ENCODE measurements around the gene TRERF1. TPM values are rescaled to one million over a fixed set of nuclear protein-coding genes. Genes with fewer than 3 reads are reported as not detected.

Gene TRERF1
- total and polyA plus RNA-seq, 2 of the 8 experiments (the other 6 are each of a cell fraction or from before 2014, with no cell fraction given): 10.8 to 21.5 TPM

- no peak overlapping the region for H3K14ac ChIP-seq (ENCODE audit: insufficient read length)
- H2BK20ac ChIP-seq (ENCODE audit: low read length): no peak overlapping the region
- H2BK12ac ChIP-seq (ENCODE audit: low read depth, low read length): no peak overlapping the region
- no peak overlapping the region for H3K56ac ChIP-seq (replicated peaks; ENCODE audit: insufficient read length, low read depth, low read length)
- no peak overlapping the region for H3K23ac ChIP-seq (ENCODE audit: insufficient read length)
- H3K79me1 ChIP-seq (ENCODE audit: low read depth, low read length): no peaks in the 10 kb centered on the region
- no peaks in the 10 kb centered on the region for H4K20me1 ChIP-seq (replicated peaks in 1 of 2; ENCODE audit: control insufficient read depth in 1 of 2, insufficient read depth in 2 of 2, low read length in 2 of 2)
- H3K4me1 ChIP-seq (replicated peaks in 1 of 4; ENCODE audit: control insufficient read depth in 3 of 4, insufficient read depth in 4 of 4, low read length in 3 of 4): no peaks in the 10 kb centered on the region
- H3K23me2 ChIP-seq (ENCODE audit: low read depth, low read length): no peaks in the 10 kb centered on the region
- whole genome bisulfite sequencing, 2 experiments (ENCODE audit: extremely low coverage in 1 of 2, insufficient coverage in 1 of 2, insufficient read length in 1 of 2, insufficient replicate concordance in 2 of 2, low coverage in 1 of 2, low lambda C conversion rate in 2 of 2, missing lambda C conversion rate in 1 of 2): 91% methylated on average over 4 of the region's 4 CpGs; no CpG with 5 or more reads in 1 of the 2 experiments
- H3K36me3 ChIP-seq (ENCODE audit: control insufficient read depth in 2 of 4, insufficient read depth in 4 of 4, low read length in 3 of 4): peaks cover 0 to 18% (median 11%) of the 10 kb centered on the region in 4 experiments; a peak in 6 of 8 replicates
- FAIRE-seq (no peak), DNase-seq (ENCODE audit: low read depth in 1 of 2, low spot score in 2 of 2) (no peak)
- H3K4me3 ChIP-seq (ENCODE audit: extremely low read depth in 1 of 4, insufficient read depth in 2 of 4, low read depth in 3 of 4, low read length in 4 of 4): no peak overlapping the region
- H3K18ac ChIP-seq (ENCODE audit: extremely low read depth, low read length): no peak overlapping the region
- H4K91ac ChIP-seq (replicated peaks; ENCODE audit: insufficient read length, low read length): no peak overlapping the region
- no peaks in the 10 kb centered on the region for H3K9me3 ChIP-seq (ENCODE audit: insufficient read depth in 2 of 2, low read depth in 1 of 2, low read length in 1 of 2)
- no peak overlapping the region for H3K4me2 ChIP-seq (ENCODE audit: insufficient read depth in 1 of 2, low read depth in 2 of 2, low read length in 2 of 2)
- CTCF ChIA-PET (ENCODE audit: partially characterized antibody): interaction anchor here (1.0 to 1.5 kb wide), 4 partner anchors 11 to 306 kb away, joined by 3 to 5 read pairs (median 3); no protein-coding TSS in a partner anchor
- no peak for TF ChIP-seq CTCF (IDR thresholded peaks at IDR 0.05; ENCODE audit: control extremely low read depth in 1 of 3, insufficient read depth in 1 of 3, low read depth in 1 of 3, low read length in 3 of 3)
- H3K27me3 ChIP-seq (replicated peaks in 1 of 4; ENCODE audit: control insufficient read depth in 3 of 4, extremely low read depth in 1 of 4, insufficient read depth in 3 of 4, low read length in 3 of 4): no peaks in the 10 kb centered on the region
- no peak overlapping the region for H4K5ac ChIP-seq (ENCODE audit: insufficient read length, low read depth, low read length)
- H2AK5ac ChIP-seq (ENCODE audit: low read depth, low read length): no peak overlapping the region
- H2BK120ac ChIP-seq (replicated peaks; ENCODE audit: low read depth, low read length): no peak overlapping the region
- H3K9ac ChIP-seq (replicated peaks in 1 of 4; ENCODE audit: extremely low read depth in 1 of 4, low read depth in 3 of 4, low read length in 3 of 4): no peak overlapping the region
- H3K27ac ChIP-seq (ENCODE audit: low read depth, low read length): no peak overlapping the region
- no peak overlapping the region for H4K8ac ChIP-seq (ENCODE audit: extremely low read depth, insufficient read depth, low read length)
- H3K4ac ChIP-seq (replicated peaks; ENCODE audit: insufficient read length, low read depth, low read length): no peak overlapping the region
- H2BK5ac ChIP-seq (ENCODE audit: low read depth, low read length): no peak overlapping the region
- H3K79me2 ChIP-seq (ENCODE audit: control insufficient read depth in 1 of 2, insufficient read depth in 2 of 2, low read length in 2 of 2): no peaks in the 10 kb centered on the region
- no peak overlapping the region for H2BK15ac ChIP-seq (ENCODE audit: low read length)
- no peak overlapping the region for H2AFZ ChIP-seq (ENCODE audit: low read length)
- POLR2A ChIA-PET (ENCODE audit: partially characterized antibody): no interaction called here
Observed at GRCh38 chr6:42225419-42225818, 226.3 kb downstream of the TRERF1 start.

Data from H1 (cell line).